Lower leg skin (tissue), 3 donors: ENCODE data around the gene WDR89.

Experiments used
- CTCF ChIP-seq, 3 donors: fragments of 450-650 bp; IDR thresholded peaks; one replicate each; pipeline ENCODE4 v1.5.1; 2016; ENCODE audit warnings: antibody characterized with exemption in 3 of 3, mild to moderate bottlenecking in 3 of 3, moderate library complexity in 2 of 3
- POLR2A ChIP-seq, 2 donors: fragments of 450-650 bp; IDR thresholded peaks; one replicate each; pipeline ENCODE4 v1.6.1; 2016 to 2017; ENCODE audit warnings: antibody characterized with exemption in 2 of 2, mild to moderate bottlenecking in 1 of 2, moderate library complexity in 1 of 2

- no peak for TF ChIP-seq POLR2A (IDR thresholded peaks at IDR 0.05)
- no peak for TF ChIP-seq CTCF (IDR thresholded peaks at IDR 0.05)
Observed at GRCh38 chr14:63604626-63605025, 37.0 kb downstream of the WDR89 start.
